Adipocyte (in vitro differentiated cells): Measurements from ENCODE around the gene CLEC1B.
"Not testable (repeated sequence)": the region's sequence is repeated elsewhere in the genome, so short reads cannot be mapped to it uniquely, and the experiment has no call there.

Experiments used
- DNase-seq: peaks from one replicate; pipeline ENCODE4 v3.0.0-alpha.2; 2015; ENCODE audit warnings: low read depth
- H3K27me3 ChIP-seq: replicated peaks from 2 replicates; pipeline ENCODE4 v1.7.0; 2013; ENCODE audit warnings: mild to moderate bottlenecking, low read length, moderate library complexity; ENCODE audit not compliant: control insufficient read depth, insufficient read depth
- H3K36me3 ChIP-seq: 2 replicates; pipeline ENCODE4 v1.7.0; 2013; ENCODE audit warnings: low read length, mild to moderate bottlenecking, moderate library complexity; ENCODE audit not compliant: control insufficient read depth, insufficient read depth, severe bottlenecking
- H3K4me1 ChIP-seq: 2 replicates; pipeline ENCODE4 v1.7.0; 2013; ENCODE audit warnings: mild to moderate bottlenecking, low read length, moderate library complexity; ENCODE audit not compliant: control insufficient read depth, insufficient read depth
- H3K4me3 ChIP-seq: 2 replicates; pipeline ENCODE4 v1.7.0; 2013; ENCODE audit warnings: mild to moderate bottlenecking, low read length, moderate library complexity
- H3K9ac ChIP-seq: 2 replicates; pipeline ENCODE4 v1.7.0; 2013; ENCODE audit warnings: mild to moderate bottlenecking, low read length, moderate library complexity
- H3K9me3 ChIP-seq: 2 replicates; pipeline ENCODE4 v1.7.0; 2013; ENCODE audit warnings: mild to moderate bottlenecking, low read length, moderate library complexity; ENCODE audit not compliant: control insufficient read depth

The CLEC1B gene

GRCh38 chr12:9999016-9999415 lies at the start of gene CLEC1B:
TSS of gene CLEC1B (minus strand) at chr12:9999121. CDS start at chr12:9999100, 21 bp downstream.
- Histone ChIP-seq H3K4me3 (no peak within 1 kb of the TSS), H3K4me1 (no peaks in the 10 kb centered on the region), H3K36me3 (no peaks in the 10 kb centered on the region), H3K9me3 (no peaks in the 10 kb centered on the region), H3K27me3 (no peaks in the 10 kb centered on the region), H3K9ac (no peak within 1 kb of the TSS)
- no peak for DNase-seq

- no peaks in the 10 kb centered on the region for H3K4me1 ChIP-seq
- DNase-seq: no peak
- no peak overlapping the region for H3K9ac ChIP-seq
- peaks cover 11% of the 10 kb centered on the region for H3K9me3 ChIP-seq
- peaks cover 4% of the 10 kb centered on the region for H3K27me3 ChIP-seq
- H3K4me3 ChIP-seq: no peak overlapping the region
- no peaks in the 10 kb centered on the region for H3K36me3 ChIP-seq
Measured at GRCh38 chr12:10048526-10048925, 49.6 kb upstream of the CLEC1B start.

GRCh38 chr12:10042167-10042566 lies 43.2 kb upstream of the CLEC1B start:
- H3K27me3 ChIP-seq: peaks cover 4% of the 10 kb centered on the region
- H3K4me3 ChIP-seq: no peak overlapping the region
- no peaks in the 10 kb centered on the region for H3K36me3 ChIP-seq
- DNase-seq: no peak
- H3K9me3 ChIP-seq: no peaks in the 10 kb centered on the region
- H3K4me1 ChIP-seq: no peaks in the 10 kb centered on the region
- H3K9ac ChIP-seq: no peak overlapping the region

- Histone ChIP-seq H3K9ac (no peak overlapping the region), H3K36me3 (no peaks in the 10 kb centered on the region), H3K27me3 (no peaks in the 10 kb centered on the region), H3K4me3 (no peak overlapping the region), H3K9me3 (no peaks in the 10 kb centered on the region), H3K4me1 (no peaks in the 10 kb centered on the region)
- peak; percentile 54 for DNase-seq
Measured at GRCh38 chr12:10033783-10034545, 35.0 kb upstream of the CLEC1B start.

- H3K9me3 ChIP-seq: no peaks in the 10 kb centered on the region
- no peaks in the 10 kb centered on the region for H3K27me3 ChIP-seq
- no peaks in the 10 kb centered on the region for H3K36me3 ChIP-seq
- peaks cover 13% of the 10 kb centered on the region for H3K4me1 ChIP-seq
- peak; percentile 5 for DNase-seq
- H3K4me3 ChIP-seq: no peak overlapping the region
- no peak overlapping the region for H3K9ac ChIP-seq
Measured at GRCh38 chr12:10031771-10032175, 32.9 kb upstream of the CLEC1B start.

- no peak for DNase-seq
- Histone ChIP-seq H3K27me3 (no peaks in the 10 kb centered on the region), H3K9me3 (no peaks in the 10 kb centered on the region), H3K4me1 (peaks cover 13% of the 10 kb centered on the region), H3K36me3 (no peaks in the 10 kb centered on the region), H3K4me3 (no peak overlapping the region), H3K9ac (no peak overlapping the region)
Measured at GRCh38 chr12:10031321-10031720, 32.4 kb upstream of the CLEC1B start.

GRCh38 chr12:10030446-10030845 lies 31.5 kb upstream of the CLEC1B start, which contains the start of gene CLEC9A:
TSS of gene CLEC9A (plus strand) at chr12:10030682. CDS start at chr12:10052688, 22,006 bp downstream.
- peaks cover 13% of the 10 kb centered on the region for H3K4me1 ChIP-seq
- no peak within 1 kb of the TSS for H3K4me3 ChIP-seq
- no peak for DNase-seq
- no peaks in the 10 kb centered on the region for H3K36me3 ChIP-seq
- no peaks in the 10 kb centered on the region for H3K27me3 ChIP-seq
- no peak within 1 kb of the TSS for H3K9ac ChIP-seq
- no peaks in the 10 kb centered on the region for H3K9me3 ChIP-seq

GRCh38 chr12:10027721-10028120 lies 28.8 kb upstream of the CLEC1B start:
- H3K9ac ChIP-seq: no peak overlapping the region
- no peaks in the 10 kb centered on the region for H3K9me3 ChIP-seq
- no peak overlapping the region for H3K4me3 ChIP-seq
- H3K36me3 ChIP-seq: no peaks in the 10 kb centered on the region
- no peak for DNase-seq
- H3K27me3 ChIP-seq: no peaks in the 10 kb centered on the region
- H3K4me1 ChIP-seq: peaks cover 13% of the 10 kb centered on the region

GRCh38 chr12:10027311-10027710 lies 28.4 kb upstream of the CLEC1B start:
- DNase-seq: no peak
- Histone ChIP-seq H3K9me3 (no peaks in the 10 kb centered on the region), H3K9ac (no peak overlapping the region), H3K27me3 (no peaks in the 10 kb centered on the region), H3K4me3 (no peak overlapping the region), H3K36me3 (no peaks in the 10 kb centered on the region), H3K4me1 (peaks cover 13% of the 10 kb centered on the region)

GRCh38 chr12:10026666-10027065 lies 27.7 kb upstream of the CLEC1B start:
- H3K27me3 ChIP-seq, H3K9me3 ChIP-seq, H3K9ac ChIP-seq, H3K4me3 ChIP-seq, DNase-seq, H3K36me3 ChIP-seq: not testable (repeated sequence)
- H3K4me1 ChIP-seq: peaks cover 13% of the 10 kb centered on the region

- Histone ChIP-seq H3K4me1 (peaks cover 13% of the 10 kb centered on the region), H3K9me3 (no peaks in the 10 kb centered on the region), H3K36me3 (no peaks in the 10 kb centered on the region), H3K9ac (no peak overlapping the region), H3K4me3 (no peak overlapping the region), H3K27me3 (no peaks in the 10 kb centered on the region)
- DNase-seq: no peak
Measured at GRCh38 chr12:10025236-10025635, 26.3 kb upstream of the CLEC1B start.

- Histone ChIP-seq H3K4me3 (no peak overlapping the region), H3K9ac (no peak overlapping the region), H3K36me3 (no peaks in the 10 kb centered on the region), H3K9me3 (no peaks in the 10 kb centered on the region), H3K4me1 (peaks cover 3% of the 10 kb centered on the region), H3K27me3 (no peaks in the 10 kb centered on the region)
- no peak for DNase-seq
Measured at GRCh38 chr12:10021342-10021741, 22.4 kb upstream of the CLEC1B start.
